HG02571 (cell line): ENCODE results near the gene FBXW11.

Experiments
- ATAC-seq: cut with Tn5 transposase; IDR thresholded peaks from one replicate; pipeline ENCODE4 v1.9.1; 2021; ENCODE audit warnings: mild to moderate bottlenecking, moderate library complexity; ENCODE audit not compliant: unreplicated experiment

FBXW11 gene

GRCh38 chr5:171813813-171814490 is 192.5 kb downstream of the FBXW11 start:
- ATAC-seq, result no peak

- ATAC-seq, result no peak
Observed at GRCh38 chr5:171813270-171813669, 193.2 kb downstream of the FBXW11 start.
